GM18858 (cell line): ENCODE data around the gene PPP1CC.
"Not testable (repeated sequence)": the region's sequence is repeated elsewhere in the genome, so short reads cannot be mapped to it uniquely, and the experiment has no call there.

Experiments used
- ATAC-seq: cut with Tn5 transposase; IDR thresholded peaks from one replicate; pipeline ENCODE4 v1.9.1; 2021; ENCODE audit not compliant: unreplicated experiment

Gene PPP1CC

GRCh38 chr12:110742718-110743570 is at the start of gene PPP1CC:
TSS of gene PPP1CC (minus strand) at chr12:110742891. CDS start at chr12:110742707, 184 bp downstream.
- ATAC-seq, result peak; percentile 44

- no peak for ATAC-seq
Observed at GRCh38 chr12:110791589-110791988, 48.9 kb upstream of the PPP1CC start.

GRCh38 chr12:110790301-110790700 is 47.6 kb upstream of the PPP1CC start:
- ATAC-seq, result no peak

GRCh38 chr12:110786012-110786411 is 43.3 kb upstream of the PPP1CC start:
- ATAC-seq, result no peak

- no peak for ATAC-seq
Observed at GRCh38 chr12:110785240-110785639, 42.5 kb upstream of the PPP1CC start.

- no peak for ATAC-seq
Observed at GRCh38 chr12:110782922-110783321, 40.2 kb upstream of the PPP1CC start.

- ATAC-seq, result no peak
Observed at GRCh38 chr12:110782094-110782493, 39.4 kb upstream of the PPP1CC start.

- no peak for ATAC-seq
Observed at GRCh38 chr12:110780448-110780847, 37.8 kb upstream of the PPP1CC start.

- ATAC-seq, result no peak
Observed at GRCh38 chr12:110778833-110779577, 36.3 kb upstream of the PPP1CC start.

- ATAC-seq, result peak; percentile 82
Observed at GRCh38 chr12:110776410-110776809, 33.7 kb upstream of the PPP1CC start.

- ATAC-seq, result no peak
Observed at GRCh38 chr12:110775997-110776396, 33.3 kb upstream of the PPP1CC start.

- ATAC-seq, result no peak
Observed at GRCh38 chr12:110774824-110775223, 32.1 kb upstream of the PPP1CC start.

- ATAC-seq, result no peak
Observed at GRCh38 chr12:110768960-110769359, 26.3 kb upstream of the PPP1CC start.

- ATAC-seq, result no peak
Observed at GRCh38 chr12:110767863-110768262, 25.2 kb upstream of the PPP1CC start.

GRCh38 chr12:110766311-110767154 is 23.8 kb upstream of the PPP1CC start:
- no peak for ATAC-seq

GRCh38 chr12:110765572-110765971 is 22.9 kb upstream of the PPP1CC start:
- not testable (repeated sequence) for ATAC-seq

GRCh38 chr12:110765111-110765510 is 22.4 kb upstream of the PPP1CC start:
- no peak for ATAC-seq

GRCh38 chr12:110763583-110763982 is 20.9 kb upstream of the PPP1CC start:
- ATAC-seq, result no peak

- no peak for ATAC-seq
Observed at GRCh38 chr12:110762891-110763290, 20.2 kb upstream of the PPP1CC start.

GRCh38 chr12:110760204-110760609 is 17.5 kb upstream of the PPP1CC start:
- no peak for ATAC-seq

- ATAC-seq, result no peak
Observed at GRCh38 chr12:110758922-110759321, 16.2 kb upstream of the PPP1CC start.
